GM18505 (cell line): ENCODE results near the gene ZNF780A.

Experiments
- ATAC-seq: cut with Tn5 transposase; IDR thresholded peaks from one replicate; pipeline ENCODE4 v1.9.1; 2021; ENCODE audit not compliant: unreplicated experiment
- POLR2A ChIP-seq: IDR thresholded peaks from 4 replicates; pipeline ENCODE4 v1.6.1; 2011; ENCODE audit warnings: borderline replicate concordance; ENCODE audit not compliant: insufficient read depth, insufficient read length; ENCODE audit errors: extremely low read depth

ZNF780A gene

DNA sequence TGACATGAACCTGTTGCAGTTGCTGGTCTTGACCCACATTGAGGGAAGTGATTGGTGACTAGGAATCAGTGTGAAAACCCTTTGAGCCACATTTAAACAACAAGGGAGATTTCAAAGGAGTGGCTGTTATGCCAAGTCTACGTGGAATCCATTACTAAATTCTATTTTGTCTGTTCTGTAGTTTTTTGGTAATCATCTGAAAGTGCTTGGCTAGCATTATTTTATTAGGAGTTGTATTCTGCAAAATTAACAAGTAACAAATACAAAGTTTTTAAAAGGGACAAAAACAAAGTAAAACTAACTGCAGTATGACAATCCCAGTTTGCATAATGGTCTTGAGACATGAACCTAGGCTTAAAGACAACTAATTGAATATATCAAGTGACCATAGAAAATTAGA, 14.0 kb upstream of the ZNF780A start:
- no peak for ATAC-seq
- no peak for TF ChIP-seq POLR2A

DNA sequence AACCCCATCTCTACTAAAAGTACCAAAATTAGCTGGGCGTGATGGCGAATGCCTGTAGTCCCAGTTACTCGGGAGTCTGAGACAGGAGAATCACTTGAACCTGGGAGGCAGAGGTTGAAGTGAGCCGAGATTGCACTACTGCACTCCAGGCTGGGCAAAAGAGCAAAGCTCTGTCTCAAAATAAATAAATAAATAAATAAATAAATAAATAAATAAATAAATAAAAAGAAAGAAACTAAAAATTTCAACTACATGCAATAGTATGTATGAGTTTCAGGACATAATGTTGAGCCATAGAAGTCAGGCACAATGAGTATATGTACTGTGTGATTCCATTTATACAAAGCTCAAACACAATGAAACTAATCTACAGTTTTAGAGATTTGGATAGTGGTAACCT, 12.9 kb upstream of the ZNF780A start:
- no peak for TF ChIP-seq POLR2A
- ATAC-seq: no peak

DNA sequence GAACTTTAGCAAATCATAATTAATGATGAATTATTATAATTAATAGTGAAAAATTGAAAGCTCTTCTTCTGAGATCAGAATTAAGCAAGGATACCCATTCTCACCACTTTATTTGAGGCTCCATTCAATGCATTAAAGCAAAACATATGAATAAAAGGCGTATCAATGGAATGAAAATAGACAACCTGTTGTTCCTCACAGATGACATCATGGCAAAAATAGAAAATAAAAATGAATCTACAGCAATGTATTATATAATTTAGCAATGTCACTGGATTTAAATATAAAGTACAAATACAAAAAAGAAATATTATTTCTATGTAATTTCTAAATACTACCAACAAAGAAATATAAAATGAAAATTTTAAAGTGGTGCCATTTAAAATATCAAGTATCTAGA, 11.1 kb upstream of the ZNF780A start:
- no peak for TF ChIP-seq POLR2A
- no peak for ATAC-seq

DNA sequence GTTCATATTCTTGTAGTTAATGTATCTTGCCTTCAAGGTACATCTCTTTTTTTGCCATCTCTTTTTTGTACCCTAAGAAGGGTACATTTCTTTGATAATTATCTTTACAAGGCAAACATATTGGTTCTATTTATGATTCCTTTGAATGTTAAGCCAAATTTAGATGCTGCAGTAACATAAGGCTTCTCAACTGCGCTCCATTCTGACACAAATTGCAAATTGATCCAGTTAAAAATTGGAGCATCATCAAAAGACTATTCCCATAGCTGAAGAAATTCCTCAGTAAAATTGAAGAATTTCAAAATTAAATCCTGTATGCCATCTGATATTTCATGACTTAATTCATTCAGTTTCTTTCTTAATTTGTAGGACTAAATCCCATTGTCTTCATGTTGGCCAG, 2.7 kb upstream of the ZNF780A start:
- TF ChIP-seq POLR2A: no peak
- ATAC-seq: no peak

DNA sequence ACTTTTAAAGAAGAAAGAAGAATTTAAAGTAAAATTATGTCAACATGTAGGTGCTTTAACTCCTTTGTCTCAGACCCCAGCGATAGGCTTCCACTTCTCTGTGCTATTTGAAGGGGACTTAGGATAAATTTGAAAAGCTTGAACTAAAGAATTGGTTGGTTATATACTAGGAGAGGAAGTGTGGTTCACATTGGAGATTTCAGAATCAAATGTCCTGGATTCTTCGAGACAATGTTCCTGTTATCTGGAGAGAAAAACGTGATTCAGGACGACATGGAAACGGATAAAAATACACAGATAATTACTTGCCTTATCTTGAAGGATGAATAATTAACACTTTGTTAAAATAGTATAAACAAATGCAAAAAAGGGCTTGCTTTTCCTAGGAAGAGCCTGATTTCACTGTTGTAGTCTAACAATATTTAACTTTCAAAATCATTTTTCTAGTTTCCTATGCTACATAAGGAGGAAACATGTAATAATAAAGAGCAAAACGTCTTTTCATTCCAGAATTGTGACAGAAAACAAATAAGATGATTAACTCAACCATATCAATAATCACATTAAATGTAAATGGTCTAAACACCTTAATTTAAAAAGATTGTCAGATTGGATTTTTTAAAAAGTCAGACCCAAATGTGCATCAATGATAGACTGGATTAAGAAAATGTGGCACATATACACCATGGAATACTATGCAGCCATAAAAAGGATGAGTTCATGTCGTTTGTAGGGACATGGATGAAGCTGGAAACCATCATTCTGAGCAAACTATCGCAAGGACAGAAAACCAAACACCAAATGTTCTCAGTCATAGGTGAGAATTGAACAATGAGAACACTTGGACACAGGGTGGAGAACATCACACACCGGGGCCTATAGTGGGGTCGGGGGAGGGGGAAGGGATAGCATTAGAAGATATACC, 724 bp upstream of the ZNF780A start:
- ATAC-seq: no peak
- TF ChIP-seq POLR2A: no peak

DNA sequence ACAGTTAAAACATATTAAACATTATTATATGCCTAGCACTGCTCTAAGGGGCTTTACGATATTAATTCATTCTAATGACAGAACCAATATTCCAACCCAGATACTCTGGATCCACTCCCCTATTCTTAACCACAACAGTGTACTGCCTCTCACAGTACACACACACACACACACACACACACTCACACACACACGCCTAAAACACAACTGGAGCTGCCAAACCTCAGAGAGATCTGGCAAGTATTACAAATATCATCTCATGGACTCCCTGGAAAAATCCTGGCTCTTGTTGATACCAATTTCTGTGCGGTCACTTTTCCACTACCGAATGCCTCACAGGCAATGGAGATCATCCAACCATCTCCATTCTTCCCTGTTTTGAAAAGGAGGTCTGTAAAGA, 1.3 kb downstream of the ZNF780A start:
- no peak for TF ChIP-seq POLR2A

DNA sequence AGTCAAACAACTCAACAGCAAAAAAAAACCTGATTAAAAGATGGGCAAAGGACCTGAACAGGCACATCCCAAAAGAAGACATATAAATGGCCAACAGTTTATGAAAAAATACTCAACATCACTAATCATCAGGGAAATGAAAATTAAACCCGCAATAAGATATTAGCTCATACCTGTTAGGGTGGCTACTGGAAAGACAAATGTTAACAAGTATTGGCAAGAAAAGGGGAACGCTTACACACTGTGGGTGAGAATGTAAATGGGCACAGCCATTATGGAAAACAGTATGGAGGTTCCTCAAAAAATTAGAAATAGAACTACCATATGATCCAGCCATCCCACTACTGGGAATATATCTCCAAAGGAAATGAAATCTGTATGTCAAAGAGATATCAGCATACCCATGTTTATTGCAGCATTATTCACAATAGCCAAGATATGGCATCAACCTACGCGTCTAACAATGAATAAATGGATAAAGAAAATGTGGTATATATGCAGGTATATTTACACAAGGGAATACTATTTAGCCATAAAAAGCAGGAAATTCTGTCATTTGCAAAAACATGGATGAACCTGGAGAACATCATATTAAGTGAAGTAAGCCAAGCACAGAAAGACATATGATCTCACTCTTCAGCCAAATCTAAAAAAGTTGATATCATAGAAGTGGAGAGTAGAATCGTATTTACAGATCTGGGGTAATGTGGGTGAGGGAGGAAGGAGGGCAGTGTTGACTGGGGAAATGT, 2.3 kb downstream of the ZNF780A start:
- TF ChIP-seq POLR2A: no peak
- no peak for ATAC-seq

More for the DNA sequence above, 1.3 kb downstream of the ZNF780A start:
- ATAC-seq: no peak

DNA sequence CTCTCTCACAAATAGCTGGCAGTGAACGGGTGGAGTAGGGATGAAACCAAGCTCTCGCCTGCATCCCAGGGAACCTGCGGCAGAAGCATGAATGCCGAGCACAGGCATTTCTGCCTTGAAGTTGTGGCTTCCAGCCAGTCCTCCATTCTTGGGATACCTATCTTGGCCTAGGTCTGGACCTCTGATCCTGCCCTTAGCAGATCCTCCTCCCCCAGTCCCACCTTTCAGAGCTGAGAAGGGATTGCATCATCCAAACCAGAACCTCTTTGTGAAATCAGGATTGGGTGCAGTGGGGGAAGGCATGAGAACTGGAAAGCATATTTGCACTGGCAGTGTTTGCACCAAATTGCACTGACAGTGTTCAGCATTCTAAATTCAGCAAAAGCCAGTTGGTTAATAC, 5.8 kb downstream of the ZNF780A start:
- ATAC-seq: no peak
- no peak for TF ChIP-seq POLR2A

DNA sequence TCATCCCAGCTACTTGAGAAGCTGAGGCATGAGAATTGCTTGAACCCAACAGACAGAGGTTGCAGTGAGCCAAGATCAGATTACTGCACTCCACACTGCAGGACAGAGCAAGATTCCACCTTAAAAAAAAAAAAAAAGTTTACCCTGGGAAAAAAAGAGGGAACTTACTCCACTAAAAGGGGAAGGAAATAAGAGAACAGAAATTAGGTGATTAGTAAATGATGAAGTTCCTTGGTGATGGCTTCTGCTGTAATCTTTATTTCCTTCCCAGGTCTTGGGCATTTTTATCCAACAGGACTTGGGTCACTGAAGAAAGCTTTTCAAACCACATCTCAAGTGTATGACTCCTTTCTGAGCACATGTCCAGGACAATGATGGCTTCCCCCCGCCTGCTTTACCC, 9.3 kb downstream of the ZNF780A start:
- no peak for ATAC-seq

DNA sequence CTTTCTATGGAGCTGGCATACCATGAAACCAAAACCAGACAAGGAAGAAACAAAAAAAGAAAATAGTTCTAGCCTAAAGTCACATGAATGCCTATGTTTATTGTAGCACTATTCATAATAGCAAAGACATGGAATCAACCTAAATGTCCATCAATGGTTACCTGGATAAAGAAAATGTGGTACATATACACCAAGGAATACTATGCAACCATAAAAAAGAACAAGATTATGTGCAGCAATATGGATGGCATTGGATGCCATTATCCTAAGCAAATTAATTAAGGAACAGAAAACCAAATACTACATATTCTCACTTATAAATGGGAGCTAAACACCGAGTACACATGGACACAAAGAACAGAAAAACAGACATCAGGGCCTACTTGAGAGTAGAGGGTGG, 10.5 kb downstream of the ZNF780A start:
- ATAC-seq: no peak
- no peak for TF ChIP-seq POLR2A

More for the DNA sequence above, 9.3 kb downstream of the ZNF780A start:
- TF ChIP-seq POLR2A: no peak

DNA sequence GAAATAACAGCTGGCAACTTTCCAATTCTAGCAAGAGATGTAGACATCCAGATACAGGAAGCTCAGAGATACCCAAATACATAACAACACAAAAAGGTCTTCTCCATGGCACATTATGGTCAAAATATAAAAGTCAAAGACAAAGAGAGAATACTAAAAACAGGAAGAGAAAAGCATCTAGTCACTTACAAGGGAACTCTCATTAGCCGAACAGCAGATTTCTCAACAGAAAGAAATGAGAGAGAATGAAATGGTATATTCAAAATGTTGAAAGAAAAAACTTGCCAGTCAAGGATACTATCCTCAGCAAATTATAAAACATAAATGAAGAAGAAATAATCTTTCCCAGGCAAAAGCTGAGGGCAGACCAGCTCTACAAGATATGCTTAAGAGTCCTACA, 12.4 kb downstream of the ZNF780A start:
- ATAC-seq: no peak
- TF ChIP-seq POLR2A: no peak

DNA sequence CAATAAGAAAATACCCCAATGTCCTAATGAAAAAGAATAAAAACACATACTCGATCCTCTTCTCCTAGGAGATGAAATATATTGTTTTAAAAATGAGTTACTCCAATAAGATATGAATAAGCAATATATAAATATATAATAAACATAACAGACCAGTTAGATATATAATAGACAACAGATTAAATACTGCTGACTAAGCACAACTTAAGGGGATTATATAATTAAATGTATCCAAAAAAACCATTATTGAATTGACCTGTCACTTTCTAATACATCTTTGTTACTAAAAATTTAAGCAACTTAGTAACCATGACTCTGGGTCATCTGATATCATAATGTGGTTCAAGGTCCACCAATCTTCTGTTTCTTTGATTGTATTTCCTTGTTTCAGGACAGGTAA, 20.7 kb downstream of the ZNF780A start:
- ATAC-seq: no peak

DNA sequence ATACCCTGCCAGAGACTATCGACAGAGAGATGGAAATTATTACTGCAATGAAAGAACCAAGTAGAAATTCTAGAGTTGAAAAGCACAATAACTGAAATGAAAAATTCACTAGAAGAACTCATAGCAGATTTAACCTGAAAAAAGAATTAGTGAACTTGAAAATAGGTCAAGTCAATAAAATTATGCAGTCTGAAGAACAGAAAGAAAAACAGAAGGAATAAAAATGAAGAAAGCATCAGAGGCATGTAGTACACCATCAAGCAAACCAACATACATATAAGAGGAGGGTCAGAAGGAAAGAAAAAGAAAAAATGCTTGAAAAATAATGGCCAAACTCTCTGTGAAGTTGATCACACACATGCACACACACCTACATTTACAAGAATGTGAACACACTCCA, 31.1 kb downstream of the ZNF780A start:
- no peak for TF ChIP-seq POLR2A
- ATAC-seq: no peak

More for the DNA sequence above, 20.7 kb downstream of the ZNF780A start:
- no peak for TF ChIP-seq POLR2A

DNA sequence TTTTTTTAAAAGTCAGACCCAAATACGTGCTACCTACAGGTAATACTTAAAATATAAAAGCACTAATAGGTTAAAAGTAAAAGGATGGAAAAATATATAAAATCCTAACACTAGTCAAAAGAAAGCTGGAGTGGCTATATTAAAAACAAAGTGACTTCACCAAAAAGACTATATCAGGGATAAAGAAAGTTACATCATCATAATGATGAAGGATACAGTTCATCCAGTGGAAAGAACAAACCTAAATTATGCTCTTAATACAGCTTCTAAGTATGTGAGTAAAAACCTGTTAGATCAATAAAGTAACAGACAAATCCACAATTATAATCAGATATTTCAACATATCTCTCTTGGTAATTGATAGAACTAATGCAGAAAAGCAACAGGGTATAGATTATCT, 33.6 kb downstream of the ZNF780A start:
- no peak for TF ChIP-seq POLR2A
- no peak for ATAC-seq
